HepG2 (cell line): ENCODE results near the gene SLC1A4. TPM values are rescaled to one million over a fixed set of nuclear protein-coding genes. Genes with fewer than 3 reads are reported as not detected.
A peak's percentile ranks its signal among the peaks of the same experiment; 100 is the strongest.

ENCODE experiments used
- ARNT2 ChIP-seq: sonication (generic); formaldehyde crosslinking; IDR thresholded peaks from 2 replicates; pipeline ENCODE4 v1.8.0; 2022; ENCODE audit warnings: mild to moderate bottlenecking, low read depth, missing genetic modification reagents, moderate library complexity
- CEBPB ChIP-seq: IDR thresholded peaks from 2 replicates; pipeline ENCODE4 v1.6.1; 2011; ENCODE audit warnings: low read depth, low read length, improper control_type of control experiment, borderline replicate concordance
- FOSL2 ChIP-seq: sonication (generic); formaldehyde crosslinking; IDR thresholded peaks from 2 replicates; pipeline ENCODE4 v1.4.0; 2020; ENCODE audit warnings: missing genetic modification reagents
- HOXA5 ChIP-seq: sonication (generic); formaldehyde crosslinking; IDR thresholded peaks from 2 replicates; pipeline ENCODE4 v1.4.0; 2020; ENCODE audit warnings: missing genetic modification reagents
- KDM5A ChIP-seq: fragments of 200-600 bp; sonication (generic); IDR thresholded peaks from 2 replicates; pipeline ENCODE4 v1.7.0; 2018; ENCODE audit warnings: antibody characterized with exemption, mild to moderate bottlenecking, low read length, borderline replicate concordance
- NR2F6 ChIP-seq, 2 experiments: IDR thresholded peaks; 2 replicates each; pipeline ENCODE4 v1.6.1; 2016; ENCODE audit warnings: antibody characterized with exemption in 1 of 2, mild to moderate bottlenecking in 1 of 2
- SAFB2 ChIP-seq: sonication (generic); formaldehyde crosslinking; IDR thresholded peaks from 2 replicates; pipeline ENCODE4 v1.5.1; 2020; ENCODE audit warnings: missing genetic modification reagents, low read depth, mild to moderate bottlenecking, borderline replicate concordance
- SATB2 ChIP-seq: sonication (generic); formaldehyde crosslinking; IDR thresholded peaks from 2 replicates; pipeline ENCODE4 v1.5.0; 2020; ENCODE audit warnings: missing genetic modification reagents
- SRSF1 ChIP-seq: fragments of 200-400 bp; formaldehyde crosslinking; optimal IDR thresholded peaks from 2 replicates; pipeline ENCODE3; 2017; ENCODE audit warnings: mild to moderate bottlenecking, low read depth, low read length, moderate library complexity
- XRCC5 ChIP-seq: fragments of 200-400 bp; formaldehyde crosslinking; optimal IDR thresholded peaks from 2 replicates; pipeline ENCODE3; 2017; ENCODE audit warnings: mild to moderate bottlenecking, low read length
- ZNF816 ChIP-seq: sonication (generic); formaldehyde crosslinking; IDR thresholded peaks from 2 replicates; pipeline ENCODE4 v1.8.0; 2022; ENCODE audit warnings: missing genetic modification reagents, mild to moderate bottlenecking, borderline replicate concordance
- ZNF850 ChIP-seq: sonication (generic); formaldehyde crosslinking; conservative IDR thresholded peaks from 2 replicates; pipeline ENCODE4 v1.9.0; 2021; ENCODE audit warnings: mild to moderate bottlenecking, missing genetic modification reagents
- polyA plus RNA-seq, 8 experiments: library from polyadenylated mRNA; depleted of rRNA in 3 of 8; stranded (reverse) in 7 of 8; unstranded in 1 of 8; fragments of >200 nt; fragmentation: Illumina TruSeq in 4 of 8; extraction: Trizol in 4 of 8; gene quantifications; 2 replicates each; pipeline versions ENCODE4 v1.2.1 to v1.2.3, GENCODE V29; 2011 to 2016; ENCODE audit warnings: low read depth in 4 of 8, missing spikeins in 1 of 8, mixed read lengths in 1 of 8; ENCODE audit not compliant: insufficient read depth in 1 of 8
- total RNA-seq, 5 experiments: library from RNA; depleted of rRNA; stranded (reverse); fragments of >200 nt; fragmentation: Illumina TruSeq; extraction: Trizol; gene quantifications; 2 replicates each; pipeline ENCODE4 v1.2.3, GENCODE V29; 2016; ENCODE audit warnings: low read depth in 1 of 5
- TF ChIP-seq, protein P1 (sequence below): sonication (generic); formaldehyde crosslinking; conservative IDR thresholded peaks from 2 replicates; pipeline ENCODE4 v1.8.0; 2022; ENCODE audit warnings: missing genetic modification reagents
- TF ChIP-seq, protein P2 (sequence below): sonication (generic); formaldehyde crosslinking; IDR thresholded peaks from 2 replicates; pipeline ENCODE4 v1.8.1; 2023; ENCODE audit warnings: mild to moderate bottlenecking, missing genetic modification reagents, borderline replicate concordance
- TF ChIP-seq, protein P3 (sequence below): sonication (generic); formaldehyde crosslinking; IDR thresholded peaks from 2 replicates; pipeline ENCODE4 v1.5.0; 2020; ENCODE audit warnings: missing genetic modification reagents
- TF ChIP-seq, protein P4 (sequence below): sonication (generic); formaldehyde crosslinking; IDR thresholded peaks from 2 replicates; pipeline ENCODE4 v1.4.0; 2020; ENCODE audit warnings: mild to moderate bottlenecking, missing genetic modification reagents

The SLC1A4 gene
- total and polyA plus RNA-seq, 2 of the 13 experiments (the other 11 are each of a cell fraction or from before 2014, with no cell fraction given), result 21.0 to 39.6 TPM

DNA sequence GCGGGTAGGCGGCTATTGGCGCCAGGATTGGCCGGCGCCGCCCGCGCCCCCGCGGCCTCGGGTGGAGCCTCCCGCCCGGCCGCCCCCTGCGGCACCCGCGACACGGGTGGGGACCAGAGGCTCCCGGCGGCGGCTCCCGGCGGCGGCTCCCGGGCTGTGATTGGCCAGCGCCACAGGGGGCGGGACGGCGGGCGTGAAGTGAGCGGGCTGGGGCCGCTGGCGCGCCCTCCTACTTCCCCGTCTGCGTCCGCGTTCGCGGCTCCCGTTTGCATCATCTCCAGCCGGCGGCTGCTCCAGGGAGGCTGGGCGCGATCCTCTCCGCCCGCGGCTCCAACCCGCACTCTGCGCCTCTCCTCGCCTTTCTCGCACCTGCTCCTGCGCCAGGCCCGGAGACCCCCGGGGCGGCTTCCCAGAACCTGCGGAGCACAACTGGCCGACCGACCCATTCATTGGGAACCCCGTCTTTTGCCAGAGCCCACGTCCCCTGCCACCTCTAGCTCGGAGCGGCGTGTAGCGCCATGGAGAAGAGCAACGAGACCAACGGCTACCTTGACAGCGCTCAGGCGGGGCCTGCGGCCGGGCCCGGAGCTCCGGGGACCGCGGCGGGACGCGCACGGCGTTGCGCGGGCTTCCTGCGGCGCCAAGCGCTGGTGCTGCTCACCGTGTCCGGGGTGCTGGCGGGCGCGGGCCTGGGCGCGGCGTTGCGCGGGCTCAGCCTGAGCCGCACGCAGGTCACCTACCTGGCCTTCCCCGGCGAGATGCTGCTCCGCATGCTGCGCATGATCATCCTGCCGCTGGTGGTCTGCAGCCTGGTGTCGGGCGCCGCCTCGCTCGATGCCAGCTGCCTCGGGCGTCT is at the start of gene SLC1A4 (continued):
- 0 out of 2 replicates have a peak, but pooled peaks have one; percentile 51 for TF ChIP-seq SATB2 (CRISPR knock-in tag)
- TF ChIP-seq XRCC5, result peak; percentile 4
- TF ChIP-seq SRSF1, result no peak
- no peak for TF ChIP-seq NR2F6 (IDR thresholded peaks at IDR 0.05)
- TF ChIP-seq NR2F6 (CRISPR knock-in tag; IDR thresholded peaks at IDR 0.05), result peak; percentile 14; the same call in 1 of the 2 replicates
- TF ChIP-seq ZNF850 (CRISPR knock-in tag), result no peak
- TF ChIP-seq, protein P1, sequence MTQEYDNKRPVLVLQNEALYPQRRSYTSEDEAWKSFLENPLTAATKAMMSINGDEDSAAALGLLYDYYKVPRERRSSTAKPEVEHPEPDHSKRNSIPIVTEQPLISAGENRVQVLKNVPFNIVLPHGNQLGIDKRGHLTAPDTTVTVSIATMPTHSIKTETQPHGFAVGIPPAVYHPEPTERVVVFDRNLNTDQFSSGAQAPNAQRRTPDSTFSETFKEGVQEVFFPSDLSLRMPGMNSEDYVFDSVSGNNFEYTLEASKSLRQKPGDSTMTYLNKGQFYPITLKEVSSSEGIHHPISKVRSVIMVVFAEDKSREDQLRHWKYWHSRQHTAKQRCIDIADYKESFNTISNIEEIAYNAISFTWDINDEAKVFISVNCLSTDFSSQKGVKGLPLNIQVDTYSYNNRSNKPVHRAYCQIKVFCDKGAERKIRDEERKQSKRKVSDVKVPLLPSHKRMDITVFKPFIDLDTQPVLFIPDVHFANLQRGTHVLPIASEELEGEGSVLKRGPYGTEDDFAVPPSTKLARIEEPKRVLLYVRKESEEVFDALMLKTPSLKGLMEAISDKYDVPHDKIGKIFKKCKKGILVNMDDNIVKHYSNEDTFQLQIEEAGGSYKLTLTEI, result no peak
- no peak for TF ChIP-seq ZNF816 (CRISPR knock-in tag)
- TF ChIP-seq CEBPB, result peak; percentile 87; the same call in 1 of the 2 replicates
- TF ChIP-seq, protein P2, sequence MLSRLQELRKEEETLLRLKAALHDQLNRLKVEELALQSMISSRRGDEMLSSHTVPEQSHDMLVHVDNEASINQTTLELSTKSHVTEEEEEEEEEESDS (CRISPR knock-in tag), result no peak
- TF ChIP-seq, protein P3, sequence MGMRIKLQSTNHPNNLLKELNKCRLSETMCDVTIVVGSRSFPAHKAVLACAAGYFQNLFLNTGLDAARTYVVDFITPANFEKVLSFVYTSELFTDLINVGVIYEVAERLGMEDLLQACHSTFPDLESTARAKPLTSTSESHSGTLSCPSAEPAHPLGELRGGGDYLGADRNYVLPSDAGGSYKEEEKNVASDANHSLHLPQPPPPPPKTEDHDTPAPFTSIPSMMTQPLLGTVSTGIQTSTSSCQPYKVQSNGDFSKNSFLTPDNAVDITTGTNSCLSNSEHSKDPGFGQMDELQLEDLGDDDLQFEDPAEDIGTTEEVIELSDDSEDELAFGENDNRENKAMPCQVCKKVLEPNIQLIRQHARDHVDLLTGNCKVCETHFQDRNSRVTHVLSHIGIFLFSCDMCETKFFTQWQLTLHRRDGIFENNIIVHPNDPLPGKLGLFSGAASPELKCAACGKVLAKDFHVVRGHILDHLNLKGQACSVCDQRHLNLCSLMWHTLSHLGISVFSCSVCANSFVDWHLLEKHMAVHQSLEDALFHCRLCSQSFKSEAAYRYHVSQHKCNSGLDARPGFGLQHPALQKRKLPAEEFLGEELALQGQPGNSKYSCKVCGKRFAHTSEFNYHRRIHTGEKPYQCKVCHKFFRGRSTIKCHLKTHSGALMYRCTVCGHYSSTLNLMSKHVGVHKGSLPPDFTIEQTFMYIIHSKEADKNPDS (CRISPR knock-in tag), result peak; percentile 40; the same call in 1 of the 2 replicates
- peak; percentile 75 for TF ChIP-seq ARNT2 (CRISPR knock-in tag)
- peak; percentile 76 for TF ChIP-seq HOXA5 (CRISPR knock-in tag)
- peak; percentile 33; the same call in 1 of the 2 replicates for TF ChIP-seq KDM5A
- peak; percentile 43; the same call in 1 of the 2 replicates for TF ChIP-seq SAFB2
- TF ChIP-seq, protein P4, sequence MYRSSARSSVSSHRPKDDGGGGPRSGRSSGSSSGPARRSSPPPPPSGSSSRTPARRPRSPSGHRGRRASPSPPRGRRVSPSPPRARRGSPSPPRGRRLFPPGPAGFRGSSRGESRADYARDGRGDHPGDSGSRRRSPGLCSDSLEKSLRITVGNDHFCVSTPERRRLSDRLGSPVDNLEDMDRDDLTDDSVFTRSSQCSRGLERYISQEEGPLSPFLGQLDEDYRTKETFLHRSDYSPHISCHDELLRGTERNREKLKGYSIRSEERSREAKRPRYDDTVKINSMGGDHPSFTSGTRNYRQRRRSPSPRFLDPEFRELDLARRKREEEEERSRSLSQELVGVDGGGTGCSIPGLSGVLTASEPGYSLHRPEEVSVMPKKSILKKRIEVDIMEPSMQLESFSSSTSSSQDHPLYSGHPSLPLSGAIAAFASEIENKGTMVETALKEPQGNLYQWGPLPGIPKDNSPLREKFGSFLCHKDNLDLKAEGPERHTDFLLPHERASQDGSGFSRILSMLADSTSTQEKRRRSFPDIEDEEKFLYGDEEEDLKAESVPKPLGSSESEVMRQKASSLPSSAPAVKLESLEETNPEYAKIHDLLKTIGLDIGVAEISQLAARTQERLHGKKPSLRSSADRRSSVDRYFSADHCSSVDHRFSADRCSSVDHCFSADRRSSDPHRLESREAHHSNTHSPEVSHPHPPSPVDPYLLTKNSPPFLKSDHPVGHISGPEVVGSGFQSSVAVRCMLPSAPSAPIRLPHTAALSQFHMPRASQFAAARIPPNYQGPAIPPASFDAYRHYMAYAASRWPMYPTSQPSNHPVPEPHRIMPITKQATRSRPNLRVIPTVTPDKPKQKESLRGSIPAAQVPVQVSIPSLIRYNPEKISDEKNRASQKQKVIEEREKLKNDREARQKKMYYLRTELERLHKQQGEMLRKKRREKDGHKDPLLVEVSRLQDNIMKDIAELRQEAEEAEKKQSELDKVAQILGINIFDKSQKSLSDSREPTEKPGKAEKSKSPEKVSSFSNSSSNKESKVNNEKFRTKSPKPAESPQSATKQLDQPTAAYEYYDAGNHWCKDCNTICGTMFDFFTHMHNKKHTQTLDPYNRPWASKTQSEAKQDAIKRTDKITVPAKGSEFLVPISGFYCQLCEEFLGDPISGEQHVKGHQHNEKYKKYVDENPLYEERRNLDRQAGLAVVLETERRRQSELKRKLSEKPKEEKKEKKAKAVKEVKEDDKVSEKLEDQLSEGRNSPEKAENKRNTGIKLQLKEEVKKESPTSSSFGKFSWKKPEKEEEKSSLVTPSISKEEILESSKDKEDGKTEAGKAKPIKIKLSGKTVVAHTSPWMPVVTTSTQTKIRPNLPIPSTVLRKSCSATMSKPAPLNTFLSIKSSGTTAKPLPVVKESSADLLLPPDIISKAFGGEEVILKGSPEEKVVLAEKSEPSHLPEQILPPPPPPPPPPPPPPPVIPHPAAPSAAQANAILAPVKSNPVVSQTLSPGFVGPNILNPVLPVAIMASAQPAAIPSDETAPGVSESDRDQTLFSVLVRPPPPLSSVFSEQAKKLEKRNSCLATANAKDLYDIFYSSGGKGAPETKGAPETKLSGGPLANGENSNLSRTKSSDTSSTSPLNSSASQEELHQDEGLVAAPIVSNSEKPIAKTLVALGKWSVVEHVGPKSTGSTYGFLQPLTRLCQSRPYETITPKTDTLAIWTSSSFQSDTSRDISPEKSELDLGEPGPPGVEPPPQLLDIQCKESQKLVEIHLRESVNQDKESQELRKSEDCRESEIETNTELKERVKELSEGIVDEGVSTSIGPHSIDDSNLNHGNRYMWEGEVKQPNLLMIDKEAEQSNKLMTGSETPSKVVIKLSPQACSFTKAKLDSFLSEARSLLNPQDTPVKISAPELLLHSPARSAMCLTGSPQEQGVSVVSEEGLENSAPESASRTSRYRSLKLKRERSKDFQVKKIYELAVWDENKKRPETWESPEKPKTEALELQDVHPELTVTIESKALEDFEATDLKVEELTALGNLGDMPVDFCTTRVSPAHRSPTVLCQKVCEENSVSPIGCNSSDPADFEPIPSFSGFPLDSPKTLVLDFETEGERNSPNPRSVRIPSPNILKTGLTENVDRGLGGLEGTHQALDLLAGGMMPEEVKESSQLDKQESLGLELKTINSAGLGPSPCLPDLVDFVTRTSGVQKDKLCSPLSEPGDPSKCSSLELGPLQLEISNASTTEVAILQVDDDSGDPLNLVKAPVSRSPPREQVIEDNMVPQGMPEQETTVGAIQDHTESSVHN (CRISPR knock-in tag), result peak; percentile 4; the same call in 1 of the 2 replicates
- TF ChIP-seq FOSL2 (CRISPR knock-in tag), result peak; percentile 55
